Fibroblast of lung (primary cell): ENCODE results near the gene SLC34A1. TPM values are rescaled to one million over a fixed set of nuclear protein-coding genes. Genes with fewer than 3 reads are reported as not detected.

Experiments
- polyA plus RNA-seq, 2 donors: library from polyadenylated mRNA; depleted of rRNA in 1 of 2; stranded (reverse) in 1 of 2; unstranded in 1 of 2; fragments of >200 nt; gene quantifications; 2 replicates each; pipeline ENCODE4 v1.2.1, GENCODE V29; 2011 to 2012; ENCODE audit warnings: missing spikeins in 1 of 2
- total RNA-seq: library from RNA; depleted of rRNA; stranded (reverse); fragments of >200 nt; gene quantifications from 2 replicates; pipeline ENCODE4 v1.2.1, GENCODE V29; 2014

Gene SLC34A1
- total and polyA plus RNA-seq, 2 donors (not counting 1 experiment from before 2014, with no cell fraction given): not detected

Other genes with a start within 250 kb of the SLC34A1 start
- 22.1 and 25.9 TPM in 2 replicates for gene RAB24, start 80.7 kb upstream of the SLC34A1 start, total RNA-seq
- gene RAB24, start 80.7 kb upstream of the SLC34A1 start, polyA plus RNA-seq: 27.9 and 34.2 TPM in 2 replicates
- 56.8 and 64.2 TPM in 2 replicates for gene PRELID1, start 80.6 kb upstream of the SLC34A1 start, total RNA-seq
- gene PRELID1, start 80.6 kb upstream of the SLC34A1 start, polyA plus RNA-seq: 145 and 226 TPM in 2 replicates
- gene MXD3, start 72.5 kb upstream of the SLC34A1 start, total RNA-seq: 1.0 and 6.6 TPM in 2 replicates
- gene MXD3, start 72.5 kb upstream of the SLC34A1 start, polyA plus RNA-seq: 1.8 and 3.4 TPM in 2 replicates
- 294 and 396 TPM in 2 replicates for gene LMAN2, start 32.8 kb upstream of the SLC34A1 start, total RNA-seq
- gene LMAN2, start 32.8 kb upstream of the SLC34A1 start, polyA plus RNA-seq: 145 and 221 TPM in 2 replicates
- 2.6 and 4.1 TPM in 2 replicates for gene RGS14, start 26.5 kb upstream of the SLC34A1 start, total RNA-seq
- gene RGS14, start 26.5 kb upstream of the SLC34A1 start, polyA plus RNA-seq: 2.5 and 3.1 TPM in 2 replicates
- not detected in 2 replicates for gene PFN3, start 16.2 kb downstream of the SLC34A1 start, total RNA-seq
- gene PFN3, start 16.2 kb downstream of the SLC34A1 start, polyA plus RNA-seq: not detected in 2 replicates
- under 0.01 and 0.50 TPM in 2 replicates for gene F12, start 25.1 kb downstream of the SLC34A1 start, total RNA-seq
- 0.10 and 0.19 TPM in 2 replicates for gene F12, start 25.1 kb downstream of the SLC34A1 start, polyA plus RNA-seq
- 13.1 and 15.0 TPM in 2 replicates for gene GRK6, start 42.2 kb downstream of the SLC34A1 start, total RNA-seq
- gene GRK6, start 42.2 kb downstream of the SLC34A1 start, polyA plus RNA-seq: 15.8 and 23.4 TPM in 2 replicates
- 2.1 and 2.3 TPM in 2 replicates for gene PRR7, start 62.4 kb downstream of the SLC34A1 start, total RNA-seq
- gene PRR7, start 62.4 kb downstream of the SLC34A1 start, polyA plus RNA-seq: 1.6 TPM in 2 replicates
- gene DBN1, start 89.2 kb downstream of the SLC34A1 start, total RNA-seq: 96.4 and 102 TPM in 2 replicates
- gene DBN1, start 89.2 kb downstream of the SLC34A1 start, polyA plus RNA-seq: 138 and 181 TPM in 2 replicates
- gene PDLIM7, start 113.2 kb downstream of the SLC34A1 start, total RNA-seq: 55.2 and 65.2 TPM in 2 replicates
- 117 and 245 TPM in 2 replicates for gene PDLIM7, start 113.2 kb downstream of the SLC34A1 start, polyA plus RNA-seq
- gene DOK3, start 125.4 kb downstream of the SLC34A1 start, total RNA-seq: 0.99 and 2.1 TPM in 2 replicates
- gene DOK3, start 125.4 kb downstream of the SLC34A1 start, polyA plus RNA-seq: 0.58 and 1.5 TPM in 2 replicates
- 76.5 and 79.1 TPM in 2 replicates for gene DDX41, start 132.5 kb downstream of the SLC34A1 start, total RNA-seq
- 66.8 and 71.5 TPM in 2 replicates for gene DDX41, start 132.5 kb downstream of the SLC34A1 start, polyA plus RNA-seq
- 17.5 and 28.4 TPM in 2 replicates for gene FAM193B, start 170.1 kb downstream of the SLC34A1 start, total RNA-seq
- gene FAM193B, start 170.1 kb downstream of the SLC34A1 start, polyA plus RNA-seq: 15.9 and 27.9 TPM in 2 replicates
- gene TMED9, start 207.8 kb downstream of the SLC34A1 start, total RNA-seq: 94.8 and 139 TPM in 2 replicates
- gene TMED9, start 207.8 kb downstream of the SLC34A1 start, polyA plus RNA-seq: 259 and 355 TPM in 2 replicates
- gene B4GALT7, start 215.7 kb downstream of the SLC34A1 start, total RNA-seq: 21.6 and 29.1 TPM in 2 replicates
- 18.2 and 20.8 TPM in 2 replicates for gene B4GALT7, start 215.7 kb downstream of the SLC34A1 start, polyA plus RNA-seq